HEK293 (cell line): ENCODE results near the gene PHLPP2.

ENCODE experiments used
- CTCF ChIA-PET: fragments of 350-600 bp; formaldehyde crosslinking; extraction: SDS; loops from one replicate; lab custom pipeline; 2021; ENCODE audit warnings: antibody characterized with exemption; lab: Yijun Ruan, JAX
- POLR2A ChIA-PET: fragments of 300-600 bp; formaldehyde crosslinking; extraction: SDS; loops from one replicate; lab custom pipeline; 2020; ENCODE audit warnings: antibody characterized with exemption, inconsistent platforms; lab: Yijun Ruan, JAX
- H3K27ac ChIP-seq: fragments of 200-500 bp; sonication (Bioruptor generic); 2 replicates; pipeline ENCODE4 v1.5.1; 2014; ENCODE audit warnings: low read depth, low read length, control low read depth, inconsistent platforms; ENCODE audit errors: extremely low read depth
- H3K36me3 ChIP-seq, 2 experiments: fragments of 200-500 bp in 1 of 2; sonication (Bioruptor generic) in 1 of 2; 1 replicate in 1 of 2; 2 replicates in 1 of 2; pipeline ENCODE4 v1.5.1; 2014 to 2017; ENCODE audit warnings: inconsistent platforms in 2 of 2, low read length in 2 of 2; ENCODE audit not compliant: control insufficient read depth in 2 of 2, insufficient read depth in 1 of 2
- H3K4me1 ChIP-seq: fragments of 200-500 bp; sonication (Bioruptor generic); 2 replicates; pipeline ENCODE4 v1.5.1; 2014; ENCODE audit warnings: mild to moderate bottlenecking, low read length, inconsistent platforms; ENCODE audit not compliant: control insufficient read depth, insufficient read depth
- H3K4me3 ChIP-seq: 2 replicates; pipeline ENCODE4 v1.5.1; 2011; ENCODE audit warnings: low read depth, mild to moderate bottlenecking, control low read depth, low read length, moderate library complexity
- H3K9me3 ChIP-seq: fragments of 200-500 bp; sonication (Bioruptor generic); 2 replicates; pipeline ENCODE4 v1.5.1; 2014; ENCODE audit warnings: low read depth, low read length, inconsistent platforms; ENCODE audit not compliant: control insufficient read depth, insufficient read depth
- GLIS1 ChIP-seq: fragments of 450-650 bp; formaldehyde crosslinking; IDR thresholded peaks from 2 replicates; pipeline ENCODE4 v1.5.1; 2016; ENCODE audit warnings: missing biosample characterization, missing genetic modification characterization
- KLF16 ChIP-seq: fragments of 450-650 bp; formaldehyde crosslinking; IDR thresholded peaks from 2 replicates; pipeline ENCODE4 v1.5.1; 2017; ENCODE audit warnings: missing biosample characterization, missing genetic modification characterization
- KLF8 ChIP-seq: fragments of 450-650 bp; formaldehyde crosslinking; IDR thresholded peaks from 2 replicates; pipeline ENCODE4 v1.5.1; 2016; ENCODE audit warnings: missing biosample characterization, missing genetic modification characterization
- SALL2 ChIP-seq: fragments of 450-650 bp; formaldehyde crosslinking; IDR thresholded peaks from 2 replicates; pipeline ENCODE4 v1.5.0; 2017; ENCODE audit warnings: missing biosample characterization, mild to moderate bottlenecking, missing genetic modification characterization, borderline replicate concordance
- SCRT1 ChIP-seq: fragments of 450-650 bp; formaldehyde crosslinking; IDR thresholded peaks from 2 replicates; pipeline ENCODE4 v1.5.1; 2016; ENCODE audit warnings: missing biosample characterization, missing genetic modification characterization, borderline replicate concordance
- SETDB1 ChIP-seq: IDR thresholded peaks from one replicate; pipeline ENCODE4 v1.6.1; 2017; ENCODE audit warnings: mild to moderate bottlenecking, low read length, moderate library complexity, mixed read lengths; ENCODE audit not compliant: insufficient read length
- TRIM28 ChIP-seq: IDR thresholded peaks from 2 replicates; pipeline ENCODE4 v1.6.1; 2011; ENCODE audit warnings: low read length, control low read depth, borderline replicate concordance
- ZBTB21 ChIP-seq: fragments of 450-650 bp; formaldehyde crosslinking; IDR thresholded peaks from 2 replicates; pipeline ENCODE4 v1.5.1; 2017; ENCODE audit warnings: missing biosample characterization, missing genetic modification characterization
- ZFP69B ChIP-seq: fragments of 450-650 bp; formaldehyde crosslinking; IDR thresholded peaks from 2 replicates; pipeline ENCODE4 v1.5.1; 2016; ENCODE audit warnings: missing biosample characterization, missing genetic modification characterization
- ZNF174 ChIP-seq: fragments of 450-650 bp; formaldehyde crosslinking; IDR thresholded peaks from 2 replicates; pipeline ENCODE4 v1.5.0; 2017; ENCODE audit warnings: missing biosample characterization, mild to moderate bottlenecking, missing genetic modification characterization
- ZNF19 ChIP-seq: fragments of 450-650 bp; formaldehyde crosslinking; IDR thresholded peaks from 2 replicates; pipeline ENCODE4; 2016; ENCODE audit warnings: missing biosample characterization, missing genetic modification characterization, low read depth
- ZNF2 ChIP-seq: fragments of 450-650 bp; formaldehyde crosslinking; IDR thresholded peaks from 2 replicates; pipeline ENCODE4 v1.5.1; 2016; ENCODE audit warnings: missing biosample characterization, missing genetic modification characterization
- ZNF211 ChIP-seq: fragments of 450-650 bp; formaldehyde crosslinking; IDR thresholded peaks from 2 replicates; pipeline ENCODE4 v1.5.1; 2016; ENCODE audit warnings: low read depth, missing biosample characterization, missing genetic modification characterization
- ZNF221 ChIP-seq: fragments of 450-650 bp; formaldehyde crosslinking; IDR thresholded peaks from 2 replicates; pipeline ENCODE4 v1.5.1; 2017; ENCODE audit warnings: missing biosample characterization, missing genetic modification characterization, borderline replicate concordance
- ZNF416 ChIP-seq: fragments of 450-650 bp; formaldehyde crosslinking; IDR thresholded peaks from 2 replicates; pipeline ENCODE4 v1.5.1; 2016; ENCODE audit warnings: missing biosample characterization, missing genetic modification characterization
- ZNF48 ChIP-seq: fragments of 450-650 bp; formaldehyde crosslinking; IDR thresholded peaks from 2 replicates; pipeline ENCODE4 v1.5.1; 2016; ENCODE audit warnings: missing biosample characterization, missing genetic modification characterization
- ZNF561 ChIP-seq: fragments of 450-650 bp; IDR thresholded peaks from 2 replicates; pipeline ENCODE4 v1.5.1; 2018; ENCODE audit warnings: missing biosample characterization, missing genetic modification characterization, borderline replicate concordance
- ZNF624 ChIP-seq: fragments of 450-650 bp; formaldehyde crosslinking; IDR thresholded peaks from 2 replicates; pipeline ENCODE4 v1.5.1; 2017; ENCODE audit warnings: missing biosample characterization, missing genetic modification characterization
- ZNF664 ChIP-seq: fragments of 450-650 bp; formaldehyde crosslinking; IDR thresholded peaks from 2 replicates; pipeline ENCODE4 v1.5.1; 2016; ENCODE audit warnings: missing biosample characterization, missing genetic modification characterization
- TF ChIP-seq, protein P1 (sequence below): fragments of 450-650 bp; formaldehyde crosslinking; IDR thresholded peaks from 2 replicates; pipeline ENCODE4 v1.5.1; 2016; ENCODE audit warnings: missing biosample characterization, missing genetic modification characterization
- TF ChIP-seq, protein P2 (sequence below): IDR thresholded peaks from 2 replicates; pipeline ENCODE4 v1.6.1; 2011; ENCODE audit warnings: mild to moderate bottlenecking, low read depth, low read length, borderline replicate concordance
- TF ChIP-seq, protein P3 (sequence below): fragments of 450-650 bp; formaldehyde crosslinking; IDR thresholded peaks from 2 replicates; pipeline ENCODE4 v1.5.1; 2016; ENCODE audit warnings: missing biosample characterization, missing genetic modification characterization
- TF ChIP-seq, protein P4 (sequence below): fragments of 450-650 bp; formaldehyde crosslinking; IDR thresholded peaks from 2 replicates; pipeline ENCODE4 v1.5.1; 2016; ENCODE audit warnings: missing biosample characterization, missing genetic modification characterization
- TF ChIP-seq, protein P5 (sequence below): fragments of 450-650 bp; formaldehyde crosslinking; IDR thresholded peaks from 2 replicates; pipeline ENCODE4 v1.5.1; 2016; ENCODE audit warnings: missing biosample characterization, missing genetic modification characterization

The PHLPP2 gene

DNA sequence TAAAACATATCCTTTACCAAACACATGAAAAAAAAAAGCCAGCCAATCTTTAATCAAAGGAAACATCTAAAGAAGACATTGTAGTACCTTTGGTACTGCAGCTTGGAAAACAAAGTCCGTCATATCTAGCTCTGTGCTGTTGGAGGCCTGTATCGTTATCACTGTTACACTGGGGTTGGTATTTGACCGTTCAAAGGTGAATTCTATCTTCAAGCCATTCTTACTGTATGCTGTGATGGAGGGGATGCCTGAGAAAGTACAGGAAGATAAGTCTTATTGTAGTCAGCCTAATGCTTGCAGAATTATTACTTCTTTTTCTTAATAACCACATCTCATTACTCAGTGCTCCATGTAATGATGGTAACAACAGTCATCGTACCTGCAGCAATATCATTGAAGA, 14.4 kb upstream of the PHLPP2 start:
- Histone ChIP-seq H3K4me3 (no peak overlapping the region), H3K27ac (no peak overlapping the region), H3K4me1 (no peaks in the 10 kb centered on the region), H3K36me3 (peaks cover 41 to 78% of the 10 kb centered on the region in 2 experiments), H3K9me3 (no peaks in the 10 kb centered on the region)
- CTCF ChIA-PET: no interaction called here
- POLR2A ChIA-PET: no interaction called here
- no peak for TF ChIP-seq ZBTB21 (tag by site-specific recombination)
- no peak for TF ChIP-seq ZNF48 (tag by site-specific recombination)
- no peak for TF ChIP-seq SALL2 (tag by site-specific recombination)
- TF ChIP-seq KLF16 (tag by site-specific recombination): no peak
- no peak for TF ChIP-seq ZNF221
- TF ChIP-seq, protein P1, sequence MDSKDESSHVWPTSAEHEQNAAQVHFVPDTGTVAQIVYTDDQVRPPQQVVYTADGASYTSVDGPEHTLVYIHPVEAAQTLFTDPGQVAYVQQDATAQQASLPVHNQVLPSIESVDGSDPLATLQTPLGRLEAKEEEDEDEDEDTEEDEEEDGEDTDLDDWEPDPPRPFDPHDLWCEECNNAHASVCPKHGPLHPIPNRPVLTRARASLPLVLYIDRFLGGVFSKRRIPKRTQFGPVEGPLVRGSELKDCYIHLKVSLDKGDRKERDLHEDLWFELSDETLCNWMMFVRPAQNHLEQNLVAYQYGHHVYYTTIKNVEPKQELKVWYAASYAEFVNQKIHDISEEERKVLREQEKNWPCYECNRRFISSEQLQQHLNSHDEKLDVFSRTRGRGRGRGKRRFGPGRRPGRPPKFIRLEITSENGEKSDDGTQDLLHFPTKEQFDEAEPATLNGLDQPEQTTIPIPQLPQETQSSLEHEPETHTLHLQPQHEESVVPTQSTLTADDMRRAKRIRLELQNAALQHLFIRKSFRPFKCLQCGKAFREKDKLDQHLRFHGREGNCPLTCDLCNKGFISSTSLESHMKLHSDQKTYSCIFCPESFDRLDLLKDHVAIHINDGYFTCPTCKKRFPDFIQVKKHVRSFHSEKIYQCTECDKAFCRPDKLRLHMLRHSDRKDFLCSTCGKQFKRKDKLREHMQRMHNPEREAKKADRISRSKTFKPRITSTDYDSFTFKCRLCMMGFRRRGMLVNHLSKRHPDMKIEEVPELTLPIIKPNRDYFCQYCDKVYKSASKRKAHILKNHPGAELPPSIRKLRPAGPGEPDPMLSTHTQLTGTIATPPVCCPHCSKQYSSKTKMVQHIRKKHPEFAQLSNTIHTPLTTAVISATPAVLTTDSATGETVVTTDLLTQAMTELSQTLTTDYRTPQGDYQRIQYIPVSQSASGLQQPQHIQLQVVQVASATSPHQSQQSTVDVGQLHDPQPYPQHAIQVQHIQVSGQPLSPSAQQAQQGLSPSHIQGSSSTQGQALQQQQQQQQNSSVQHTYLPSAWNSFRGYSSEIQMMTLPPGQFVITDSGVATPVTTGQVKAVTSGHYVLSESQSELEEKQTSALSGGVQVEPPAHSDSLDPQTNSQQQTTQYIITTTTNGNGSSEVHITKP (tag by site-specific recombination): no peak
- no peak for TF ChIP-seq GLIS1 (tag by site-specific recombination)
- TF ChIP-seq, protein P2, sequence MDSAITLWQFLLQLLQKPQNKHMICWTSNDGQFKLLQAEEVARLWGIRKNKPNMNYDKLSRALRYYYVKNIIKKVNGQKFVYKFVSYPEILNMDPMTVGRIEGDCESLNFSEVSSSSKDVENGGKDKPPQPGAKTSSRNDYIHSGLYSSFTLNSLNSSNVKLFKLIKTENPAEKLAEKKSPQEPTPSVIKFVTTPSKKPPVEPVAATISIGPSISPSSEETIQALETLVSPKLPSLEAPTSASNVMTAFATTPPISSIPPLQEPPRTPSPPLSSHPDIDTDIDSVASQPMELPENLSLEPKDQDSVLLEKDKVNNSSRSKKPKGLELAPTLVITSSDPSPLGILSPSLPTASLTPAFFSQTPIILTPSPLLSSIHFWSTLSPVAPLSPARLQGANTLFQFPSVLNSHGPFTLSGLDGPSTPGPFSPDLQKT: no peak

DNA sequence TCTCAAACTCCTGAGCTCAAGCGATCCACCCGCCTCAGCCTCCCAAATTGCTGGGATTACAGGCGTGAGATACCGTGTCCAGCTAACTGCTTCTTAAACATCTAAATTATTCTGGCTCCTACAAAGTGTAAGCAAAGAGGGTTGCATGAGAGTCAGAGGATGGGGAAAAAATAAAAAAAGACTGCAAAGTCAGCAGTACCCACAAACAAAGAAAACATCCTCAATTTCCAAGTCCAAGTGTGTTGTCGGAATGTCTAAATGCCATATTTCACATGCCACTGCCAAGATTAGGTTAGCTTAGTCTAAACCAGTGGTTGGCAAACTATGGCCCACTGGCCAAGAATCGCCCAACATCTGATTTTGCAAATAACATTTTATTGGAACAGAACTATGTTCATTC, 13.0 kb upstream of the PHLPP2 start:
- Histone ChIP-seq H3K9me3 (no peaks in the 10 kb centered on the region), H3K36me3 (peaks cover 39 to 79% of the 10 kb centered on the region in 2 experiments), H3K27ac (no peak overlapping the region), H3K4me1 (no peaks in the 10 kb centered on the region), H3K4me3 (no peak overlapping the region)
- POLR2A ChIA-PET: no interaction called here
- CTCF ChIA-PET: no interaction called here
- TF ChIP-seq ZNF416 (tag by site-specific recombination) (no peak), ZNF19 (no peak), ZNF174 (no peak), SETDB1 (no peak)
- TF ChIP-seq, protein P3, sequence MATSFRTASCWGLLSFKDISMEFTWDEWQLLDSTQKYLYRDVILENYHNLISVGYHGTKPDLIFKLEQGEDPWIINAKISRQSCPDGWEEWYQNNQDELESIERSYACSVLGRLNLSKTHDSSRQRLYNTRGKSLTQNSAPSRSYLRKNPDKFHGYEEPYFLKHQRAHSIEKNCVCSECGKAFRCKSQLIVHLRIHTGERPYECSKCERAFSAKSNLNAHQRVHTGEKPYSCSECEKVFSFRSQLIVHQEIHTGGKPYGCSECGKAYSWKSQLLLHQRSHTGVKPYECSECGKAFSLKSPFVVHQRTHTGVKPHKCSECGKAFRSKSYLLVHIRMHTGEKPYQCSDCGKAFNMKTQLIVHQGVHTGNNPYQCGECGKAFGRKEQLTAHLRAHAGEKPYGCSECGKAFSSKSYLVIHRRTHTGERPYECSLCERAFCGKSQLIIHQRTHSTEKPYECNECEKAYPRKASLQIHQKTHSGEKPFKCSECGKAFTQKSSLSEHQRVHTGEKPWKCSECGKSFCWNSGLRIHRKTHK: no peak
- TF ChIP-seq, all 188 proteins: peak for 0

DNA sequence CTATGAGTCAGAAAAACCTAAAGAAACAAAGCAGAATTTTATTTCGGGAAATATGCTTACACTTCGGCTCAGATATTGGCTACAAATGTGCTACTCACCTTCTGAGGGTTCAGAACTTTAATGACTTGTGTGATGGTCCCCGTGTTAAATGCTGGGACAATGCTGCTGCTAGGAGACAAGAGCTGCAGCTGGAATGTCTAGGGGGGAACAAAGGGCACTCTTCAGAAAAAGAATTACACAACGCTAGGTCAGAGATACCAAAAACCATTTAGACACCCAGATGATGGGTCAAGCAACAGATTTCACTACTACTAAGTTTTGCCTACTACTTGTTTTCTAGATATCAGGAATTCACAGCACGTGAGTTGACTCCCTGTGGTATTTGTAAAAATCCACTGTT, 10.0 kb upstream of the PHLPP2 start:
- ChIA-PET CTCF (no interaction called here), POLR2A (no interaction called here)
- no peaks in the 10 kb centered on the region for H3K9me3 ChIP-seq
- peaks cover 31 to 87% of the 10 kb centered on the region in 2 experiments for H3K36me3 ChIP-seq
- no peak overlapping the region for H3K4me3 ChIP-seq
- no peaks in the 10 kb centered on the region for H3K4me1 ChIP-seq
- no peak overlapping the region for H3K27ac ChIP-seq
- TF ChIP-seq KLF8 (tag by site-specific recombination): no peak
- no peak for TF ChIP-seq ZFP69B (tag by site-specific recombination)
- no peak for TF ChIP-seq ZNF664 (tag by site-specific recombination)
- TF ChIP-seq TRIM28: no peak
- no peak for TF ChIP-seq SCRT1 (tag by site-specific recombination)
- TF ChIP-seq, protein P4, sequence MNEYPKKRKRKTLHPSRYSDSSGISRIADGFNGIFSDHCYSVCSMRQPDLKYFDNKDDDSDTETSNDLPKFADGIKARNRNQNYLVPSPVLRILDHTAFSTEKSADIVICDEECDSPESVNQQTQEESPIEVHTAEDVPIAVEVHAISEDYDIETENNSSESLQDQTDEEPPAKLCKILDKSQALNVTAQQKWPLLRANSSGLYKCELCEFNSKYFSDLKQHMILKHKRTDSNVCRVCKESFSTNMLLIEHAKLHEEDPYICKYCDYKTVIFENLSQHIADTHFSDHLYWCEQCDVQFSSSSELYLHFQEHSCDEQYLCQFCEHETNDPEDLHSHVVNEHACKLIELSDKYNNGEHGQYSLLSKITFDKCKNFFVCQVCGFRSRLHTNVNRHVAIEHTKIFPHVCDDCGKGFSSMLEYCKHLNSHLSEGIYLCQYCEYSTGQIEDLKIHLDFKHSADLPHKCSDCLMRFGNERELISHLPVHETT (tag by site-specific recombination): no peak
- TF ChIP-seq ZNF561 (tag by site-specific recombination): no peak
- TF ChIP-seq ZNF211 (tag by site-specific recombination): no peak
- TF ChIP-seq, protein P5, sequence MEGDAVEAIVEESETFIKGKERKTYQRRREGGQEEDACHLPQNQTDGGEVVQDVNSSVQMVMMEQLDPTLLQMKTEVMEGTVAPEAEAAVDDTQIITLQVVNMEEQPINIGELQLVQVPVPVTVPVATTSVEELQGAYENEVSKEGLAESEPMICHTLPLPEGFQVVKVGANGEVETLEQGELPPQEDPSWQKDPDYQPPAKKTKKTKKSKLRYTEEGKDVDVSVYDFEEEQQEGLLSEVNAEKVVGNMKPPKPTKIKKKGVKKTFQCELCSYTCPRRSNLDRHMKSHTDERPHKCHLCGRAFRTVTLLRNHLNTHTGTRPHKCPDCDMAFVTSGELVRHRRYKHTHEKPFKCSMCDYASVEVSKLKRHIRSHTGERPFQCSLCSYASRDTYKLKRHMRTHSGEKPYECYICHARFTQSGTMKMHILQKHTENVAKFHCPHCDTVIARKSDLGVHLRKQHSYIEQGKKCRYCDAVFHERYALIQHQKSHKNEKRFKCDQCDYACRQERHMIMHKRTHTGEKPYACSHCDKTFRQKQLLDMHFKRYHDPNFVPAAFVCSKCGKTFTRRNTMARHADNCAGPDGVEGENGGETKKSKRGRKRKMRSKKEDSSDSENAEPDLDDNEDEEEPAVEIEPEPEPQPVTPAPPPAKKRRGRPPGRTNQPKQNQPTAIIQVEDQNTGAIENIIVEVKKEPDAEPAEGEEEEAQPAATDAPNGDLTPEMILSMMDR: no peak
- no peak for TF ChIP-seq ZNF2 (tag by site-specific recombination)
- TF ChIP-seq ZNF624 (tag by site-specific recombination): no peak
